Mesendoderm (in vitro differentiated cells): ENCODE measurements around the gene RRP9.

ENCODE experiments used
- DNase-seq: peaks from one replicate; pipeline ENCODE4 v3.0.0; 2013
- H2AK5ac ChIP-seq: 2 replicates; pipeline ENCODE4 v1.6.1; 2013; ENCODE audit warnings: low read length, inconsistent platforms
- H2BK120ac ChIP-seq: 2 replicates; pipeline ENCODE4 v1.6.1; 2013; ENCODE audit warnings: low read depth, mild to moderate bottlenecking, low read length, moderate library complexity, mixed read lengths
- H2BK15ac ChIP-seq: replicated peaks from 2 replicates; pipeline ENCODE4 v1.6.1; 2013; ENCODE audit warnings: low read depth, mild to moderate bottlenecking, moderate library complexity
- H2BK5ac ChIP-seq: 2 replicates; pipeline ENCODE4 v1.6.1; 2013; ENCODE audit warnings: low read length, inconsistent platforms
- H3K18ac ChIP-seq: 2 replicates; pipeline ENCODE4 v1.6.1; 2013; ENCODE audit warnings: mild to moderate bottlenecking, low read length, mixed read lengths
- H3K23ac ChIP-seq: one replicate; pipeline ENCODE4 v1.6.1; 2013; ENCODE audit warnings: low read length
- H3K27ac ChIP-seq: 2 replicates; pipeline ENCODE4 v1.5.1; 2013; ENCODE audit warnings: low read depth, mild to moderate bottlenecking, inconsistent platforms, low read length, moderate library complexity
- H3K27me3 ChIP-seq: 2 replicates; pipeline ENCODE4 v1.6.1; 2013; ENCODE audit warnings: low read length, control low read depth, mild to moderate bottlenecking, inconsistent platforms; ENCODE audit not compliant: insufficient read depth, poor library complexity
- H3K36me3 ChIP-seq: 2 replicates; pipeline ENCODE4 v1.6.1; 2013; ENCODE audit warnings: low read length, inconsistent platforms; ENCODE audit not compliant: control insufficient read depth, insufficient read depth
- H3K4ac ChIP-seq: one replicate; pipeline ENCODE4 v1.6.1; 2013; ENCODE audit warnings: low read depth, mild to moderate bottlenecking, low read length, moderate library complexity
- H3K4me1 ChIP-seq: 2 replicates; pipeline ENCODE4 v1.6.1; 2013; ENCODE audit warnings: low read depth, low read length, inconsistent platforms; ENCODE audit not compliant: control insufficient read depth
- H3K4me2 ChIP-seq: 2 replicates; pipeline ENCODE4 v1.6.1; 2013; ENCODE audit warnings: low read length
- H3K4me3 ChIP-seq: 2 replicates; pipeline ENCODE4 v1.5.1; 2013; ENCODE audit warnings: mild to moderate bottlenecking, low read length
- H3K56ac ChIP-seq: one replicate; pipeline ENCODE4 v1.6.1; 2013; ENCODE audit warnings: low read length
- H3K79me1 ChIP-seq: 2 replicates; pipeline ENCODE4 v1.6.1; 2013; ENCODE audit warnings: low read length, inconsistent platforms
- H3K79me2 ChIP-seq: 2 replicates; pipeline ENCODE4 v1.6.1; 2013; ENCODE audit warnings: mild to moderate bottlenecking, low read length; ENCODE audit not compliant: control insufficient read depth, insufficient read depth
- H3K9ac ChIP-seq: 2 replicates; pipeline ENCODE4 v1.6.1; 2013; ENCODE audit warnings: low read length, inconsistent platforms
- H4K5ac ChIP-seq: one replicate; pipeline ENCODE4 v1.6.1; 2013; ENCODE audit warnings: low read length
- H4K8ac ChIP-seq: one replicate; pipeline ENCODE4 v1.6.1; 2013; ENCODE audit warnings: low read depth, mild to moderate bottlenecking, control low read depth, low read length, moderate library complexity
- WGBS: extraction: QIAGEN DNeasy Blood & Tissue Kit; methylation state at CpG from one replicate; pipeline ENCODE4 v1.1.7; 2013; ENCODE audit warnings: low lambda C conversion rate, missing lambda C conversion rate; ENCODE audit not compliant: insufficient coverage; ENCODE audit errors: extremely low coverage; 5-methylcytosine and 5-hydroxymethylcytosine counted together

Gene RRP9

DNA sequence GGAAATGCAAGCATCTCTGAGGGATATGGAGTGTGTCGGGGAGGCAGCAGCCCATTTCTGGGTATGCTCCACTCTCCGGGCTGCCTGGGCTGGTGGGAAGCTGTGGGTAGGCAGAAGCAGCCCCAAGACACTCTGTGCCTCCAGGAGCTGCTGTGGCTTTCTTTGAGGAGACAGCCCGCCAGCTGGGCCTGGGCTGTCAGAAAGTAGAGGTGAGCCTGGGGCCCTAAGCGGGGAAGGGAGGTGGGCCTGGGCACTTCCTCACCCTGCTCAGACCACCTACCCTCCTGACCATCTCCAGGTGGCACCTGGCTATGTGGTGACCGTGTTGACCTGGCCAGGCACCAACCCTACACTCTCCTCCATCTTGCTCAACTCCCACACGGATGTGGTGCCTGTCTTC lies 43.4 kb upstream of the RRP9 start:
- no peaks in the 10 kb centered on the region for H3K79me2 ChIP-seq
- H4K5ac ChIP-seq = no peak overlapping the region
- H3K4ac ChIP-seq = no peak overlapping the region
- no peaks in the 10 kb centered on the region for H3K27me3 ChIP-seq
- H3K36me3 ChIP-seq = peaks cover 1% of the 10 kb centered on the region
- peaks cover 2% of the 10 kb centered on the region for H3K4me1 ChIP-seq
- H3K9ac ChIP-seq = no peak overlapping the region
- H3K56ac ChIP-seq = no peak overlapping the region
- WGBS = no CpG with 5 or more reads among the region's 6 CpGs
- no peak overlapping the region for H4K8ac ChIP-seq
- no peak overlapping the region for H3K4me3 ChIP-seq
- H2BK15ac ChIP-seq = no peak overlapping the region
- H2BK120ac ChIP-seq = no peak overlapping the region
- no peak overlapping the region for H3K18ac ChIP-seq
- H3K23ac ChIP-seq = no peak overlapping the region
- no peak overlapping the region for H3K4me2 ChIP-seq
- no peak for DNase-seq
- H2BK5ac ChIP-seq = no peak overlapping the region
- no peak overlapping the region for H3K27ac ChIP-seq
- peaks cover 3% of the 10 kb centered on the region for H3K79me1 ChIP-seq
- H2AK5ac ChIP-seq = no peak overlapping the region

GRCh38 chr3:51984269-51984647 lies 42.6 kb upstream of the RRP9 start:
- Histone ChIP-seq H2AK5ac (no peak overlapping the region), H2BK15ac (no peak overlapping the region), H3K9ac (peak overlapping the region; percentile 85), H3K56ac (peak overlapping the region; percentile 93), H3K4me1 (peaks cover 2% of the 10 kb centered on the region), H3K4ac (no peak overlapping the region), H3K18ac (no peak overlapping the region), H2BK5ac (no peak overlapping the region), H4K8ac (no peak overlapping the region), H3K79me2 (no peaks in the 10 kb centered on the region), H2BK120ac (no peak overlapping the region), H3K4me2 (no peak overlapping the region), H3K4me3 (no peak overlapping the region), H3K27ac (no peak overlapping the region), H3K27me3 (no peaks in the 10 kb centered on the region), H4K5ac (no peak overlapping the region), H3K23ac (peak overlapping the region; percentile 57), H3K36me3 (peaks cover 1% of the 10 kb centered on the region), H3K79me1 (peaks cover 3% of the 10 kb centered on the region)
- DNase-seq = no peak

- peak overlapping the region; percentile 50 for H4K5ac ChIP-seq
- peak overlapping the region; percentile 10 for H2BK120ac ChIP-seq
- no peak overlapping the region for H2BK5ac ChIP-seq
- peak overlapping the region; percentile 61 for H3K4ac ChIP-seq
- peaks cover 3% of the 10 kb centered on the region for H3K79me1 ChIP-seq
- H4K8ac ChIP-seq = no peak overlapping the region
- peak overlapping the region; percentile 57 for H3K23ac ChIP-seq
- H2BK15ac ChIP-seq = no peak overlapping the region
- H3K9ac ChIP-seq = peak overlapping the region; percentile 85
- H3K56ac ChIP-seq = peak overlapping the region; percentile 93
- H3K4me2 ChIP-seq = peak overlapping the region; percentile 45
- no peak overlapping the region for H2AK5ac ChIP-seq
- no peaks in the 10 kb centered on the region for H3K36me3 ChIP-seq
- no peaks in the 10 kb centered on the region for H3K79me2 ChIP-seq
- H3K27me3 ChIP-seq = no peaks in the 10 kb centered on the region
- peaks cover 2% of the 10 kb centered on the region for H3K4me1 ChIP-seq
- DNase-seq = no peak
- no CpG with 5 or more reads among the region's 22 CpGs for WGBS
- H3K18ac ChIP-seq = peak overlapping the region; percentile 52
- peak overlapping the region; percentile 90 for H3K27ac ChIP-seq
- no peak overlapping the region for H3K4me3 ChIP-seq
These were observed 42.0 kb upstream of the RRP9 start for GRCh38 chr3:51983578-51984268.

DNA sequence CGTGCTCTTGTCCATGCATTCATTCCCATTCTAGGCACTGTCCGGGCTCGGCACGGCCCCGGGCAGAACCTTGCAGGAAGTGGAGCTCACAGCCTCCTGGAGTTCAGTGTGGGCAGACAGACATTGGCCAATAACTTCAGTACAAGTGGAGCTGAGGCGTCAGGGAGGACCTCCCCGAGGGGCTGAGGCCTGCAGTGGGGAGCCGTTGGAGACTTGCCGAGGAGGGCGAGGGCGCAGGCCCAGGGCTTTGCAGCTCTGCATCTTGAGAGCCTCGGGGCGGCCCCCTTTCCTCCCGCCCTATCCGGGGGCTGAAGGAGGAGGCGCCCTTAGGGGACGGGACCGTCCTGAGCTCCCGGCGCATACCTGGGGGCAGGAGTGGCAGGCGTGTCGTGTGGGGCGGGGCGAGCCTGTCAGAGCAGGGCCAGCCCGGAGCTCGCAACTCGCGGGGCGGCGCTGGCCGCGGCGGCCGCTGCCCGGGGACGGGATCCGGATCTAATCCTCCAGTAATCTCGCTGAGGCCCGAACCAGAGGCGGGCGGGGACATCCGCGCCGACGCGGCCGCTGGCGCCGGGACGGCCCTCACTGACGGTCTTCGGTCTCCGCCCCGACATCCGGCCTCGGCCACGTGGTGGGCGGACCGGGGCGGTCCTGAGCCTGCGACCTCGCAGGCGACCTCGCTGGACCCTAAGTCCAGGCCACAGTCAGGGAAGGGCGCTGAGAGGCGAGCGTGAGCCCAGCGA lies 41.3 kb upstream of the RRP9 start, which contains the start of gene ACY1:
Gene ACY1 (plus strand): TSS at position 698 of the 740 bp plus-strand sequence. CDS start 530 bp downstream, outside the sequence.
- Histone ChIP-seq H3K36me3 (no peaks in the 10 kb centered on the region), H3K4me1 (peaks cover 2% of the 10 kb centered on the region), H3K23ac (peak within 1 kb of the TSS; percentile 72), H3K4me2 (peak within 1 kb of the TSS; percentile 98), H2BK120ac (peak within 1 kb of the TSS; percentile 10), H3K4ac (peak within 1 kb of the TSS; percentile 61), H2AK5ac (no peak within 1 kb of the TSS), H3K27me3 (no peaks in the 10 kb centered on the region), H3K79me1 (peaks cover 3% of the 10 kb centered on the region), H3K56ac (peak within 1 kb of the TSS; percentile 93), H3K9ac (peak within 1 kb of the TSS; percentile 85), H2BK5ac (peak within 1 kb of the TSS; percentile 27), H3K4me3 (peak within 1 kb of the TSS; percentile 59), H4K8ac (no peak within 1 kb of the TSS), H3K27ac (peak within 1 kb of the TSS; percentile 90), H3K18ac (peak within 1 kb of the TSS; percentile 52), H3K79me2 (no peaks in the 10 kb centered on the region), H2BK15ac (no peak within 1 kb of the TSS), H4K5ac (peak within 1 kb of the TSS; percentile 50)
- WGBS = no CpG with 5 or more reads among the region's 68 CpGs
- DNase-seq = peak; percentile 94

- peak overlapping the region; percentile 90 for H3K27ac ChIP-seq
- H3K4ac ChIP-seq = no peak overlapping the region
- H4K5ac ChIP-seq = no peak overlapping the region
- no peak overlapping the region for H3K18ac ChIP-seq
- peak; percentile 88 for DNase-seq
- H3K36me3 ChIP-seq = no peaks in the 10 kb centered on the region
- peak overlapping the region; percentile 27 for H2BK5ac ChIP-seq
- WGBS = no CpG with 5 or more reads among the region's 4 CpGs
- peak overlapping the region; percentile 93 for H3K56ac ChIP-seq
- peak overlapping the region; percentile 59 for H3K4me3 ChIP-seq
- H3K4me2 ChIP-seq = peak overlapping the region; percentile 98
- peaks cover 2% of the 10 kb centered on the region for H3K4me1 ChIP-seq
- no peak overlapping the region for H2AK5ac ChIP-seq
- no peaks in the 10 kb centered on the region for H3K79me2 ChIP-seq
- no peak overlapping the region for H4K8ac ChIP-seq
- peak overlapping the region; percentile 85 for H3K9ac ChIP-seq
- no peak overlapping the region for H2BK120ac ChIP-seq
- H2BK15ac ChIP-seq = no peak overlapping the region
- no peaks in the 10 kb centered on the region for H3K27me3 ChIP-seq
- peak overlapping the region; percentile 72 for H3K23ac ChIP-seq
- H3K79me1 ChIP-seq = peaks cover 3% of the 10 kb centered on the region
These were observed 40.7 kb upstream of the RRP9 start for GRCh38 chr3:51982352-51982837.
